Hematopoietic multipotent progenitor cell (in vitro differentiated cells): ENCODE data around the gene BPIFB1. TPM values are rescaled to one million over a fixed set of nuclear protein-coding genes. Genes with fewer than 3 reads are reported as not detected.

Experiments
- DNase-seq, 3 donors: peaks; one replicate each; pipeline ENCODE4 v3.0.0-alpha.2; 2011 to 2015; ENCODE audit warnings: low read depth in 2 of 3, low spot score in 2 of 3
- total RNA-seq: library from RNA; depleted of rRNA; stranded (reverse); fragments of >200 nt; gene quantifications from one replicate; pipeline ENCODE4 v1.2.3, GENCODE V29; 2012

BPIFB1 gene
- total RNA-seq, 1 donor = not detected

GRCh38 chr20:33320006-33320405, 37.0 kb downstream of the BPIFB1 start:
- DNase-seq = no peak

- DNase-seq = no peak
Measured at GRCh38 chr20:33322456-33322855, 39.4 kb downstream of the BPIFB1 start.

- no peak for DNase-seq
Measured at GRCh38 chr20:33323236-33323635, 40.2 kb downstream of the BPIFB1 start.

GRCh38 chr20:33325350-33325749, 42.3 kb downstream of the BPIFB1 start:
- no peak for DNase-seq

- DNase-seq = no peak
Measured at GRCh38 chr20:33328157-33329137, 45.4 kb downstream of the BPIFB1 start.

- no peak for DNase-seq
Measured at GRCh38 chr20:33332905-33333456, 50.0 kb downstream of the BPIFB1 start.

GRCh38 chr20:33333616-33334015, 50.6 kb downstream of the BPIFB1 start:
- no peak for DNase-seq

GRCh38 chr20:33334111-33334510, 51.1 kb downstream of the BPIFB1 start:
- no peak for DNase-seq

GRCh38 chr20:33336375-33336774, 53.4 kb downstream of the BPIFB1 start:
- DNase-seq = no peak

GRCh38 chr20:33337119-33337518, 54.1 kb downstream of the BPIFB1 start:
- no peak for DNase-seq

- no peak for DNase-seq
Measured at GRCh38 chr20:33337531-33338165, 54.6 kb downstream of the BPIFB1 start.

GRCh38 chr20:33338467-33339258, 55.6 kb downstream of the BPIFB1 start:
- no peak for DNase-seq

- no peak for DNase-seq
Measured at GRCh38 chr20:33339515-33340058, 56.6 kb downstream of the BPIFB1 start.

- DNase-seq = no peak
Measured at GRCh38 chr20:33343521-33343920, 60.5 kb downstream of the BPIFB1 start.

GRCh38 chr20:33345342-33345741, 62.3 kb downstream of the BPIFB1 start:
- no peak for DNase-seq

- no peak for DNase-seq
Measured at GRCh38 chr20:33348136-33348937, 65.3 kb downstream of the BPIFB1 start.

- DNase-seq = no peak
Measured at GRCh38 chr20:33349493-33349892, 66.5 kb downstream of the BPIFB1 start.

GRCh38 chr20:33351696-33352095, 68.7 kb downstream of the BPIFB1 start:
- no peak for DNase-seq

- no peak for DNase-seq
Measured at GRCh38 chr20:33352258-33353012, 69.4 kb downstream of the BPIFB1 start.
